Activated CD4-positive, alpha-beta T cell treated with anti-CD3 and anti-CD28 coated beads for 24 hours (primary cell): ENCODE measurements around the gene RALB.
"Not testable (repeated sequence)": the region's sequence is repeated elsewhere in the genome, so short reads cannot be mapped to it uniquely, and the experiment has no call there.

ENCODE experiments used
- DNase-seq, 2 donors: peaks; one replicate each; pipeline ENCODE4 v3.0.0-alpha.2; 2020; ENCODE audit warnings: low read depth in 2 of 2

Gene RALB

GRCh38 chr2:120315367-120316033 is 62.8 kb downstream of the RALB start:
- DNase-seq: no peak

DNA sequence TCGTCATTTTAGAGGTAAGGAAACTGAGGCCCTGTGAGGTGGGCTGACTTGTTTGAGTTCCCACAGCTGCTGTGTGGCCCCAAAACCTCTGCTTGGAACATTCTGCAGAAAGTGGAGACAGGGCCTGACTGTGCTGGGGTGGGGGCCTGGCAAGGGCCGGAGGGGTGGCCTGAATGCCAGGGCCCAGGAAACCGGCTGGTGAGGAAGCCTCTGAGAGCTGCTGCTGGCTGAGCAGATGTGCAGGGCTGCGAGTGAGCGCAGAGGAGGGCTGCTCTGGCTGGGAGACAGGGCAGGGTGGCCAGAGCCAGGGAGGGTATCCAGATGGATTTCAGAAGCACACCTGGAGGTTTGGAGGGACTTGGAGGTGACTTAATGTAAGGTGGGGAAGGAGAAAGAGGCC is 63.4 kb downstream of the RALB start:
- no peak for DNase-seq

GRCh38 chr2:120316528-120317179 is 64.0 kb downstream of the RALB start:
- DNase-seq: no peak

DNA sequence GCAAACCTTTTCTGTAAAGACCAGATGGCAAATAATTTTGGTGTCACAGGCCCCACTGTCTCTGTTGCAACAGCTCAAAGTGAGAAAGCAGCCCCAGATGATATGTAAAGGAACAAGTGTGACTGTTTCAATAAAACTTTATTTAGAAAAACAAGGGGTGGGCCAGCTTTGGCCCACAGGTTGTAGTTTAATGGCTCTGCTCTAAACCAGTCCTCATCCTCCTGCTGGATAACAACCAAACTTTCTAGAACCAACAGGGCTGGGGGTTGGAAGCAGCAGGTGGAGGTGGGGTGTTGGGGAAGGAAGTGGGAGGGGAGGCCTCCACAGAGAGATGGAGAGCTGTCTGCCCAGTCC is 64.5 kb downstream of the RALB start:
- DNase-seq: no peak

DNA sequence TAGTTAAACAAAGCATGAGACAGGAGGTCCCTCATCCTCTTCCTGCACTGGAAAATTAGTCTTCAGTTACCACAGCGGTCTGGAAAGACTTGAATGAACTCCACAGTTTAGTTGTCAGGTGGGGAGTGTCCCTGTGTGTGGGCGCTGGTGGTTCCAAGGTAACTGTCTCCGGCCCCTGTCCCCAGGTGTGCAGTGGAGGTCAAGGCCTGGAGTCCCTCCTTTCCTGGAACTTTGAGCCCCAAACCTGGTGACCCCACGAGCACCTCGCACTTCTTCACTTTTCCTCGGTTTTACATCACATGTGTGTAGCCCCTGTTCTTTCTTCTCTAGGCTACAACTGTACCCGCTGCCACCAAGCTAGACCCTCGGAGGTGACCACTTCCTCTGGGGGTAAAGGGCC is 65.3 kb downstream of the RALB start:
- DNase-seq: no peak

DNA sequence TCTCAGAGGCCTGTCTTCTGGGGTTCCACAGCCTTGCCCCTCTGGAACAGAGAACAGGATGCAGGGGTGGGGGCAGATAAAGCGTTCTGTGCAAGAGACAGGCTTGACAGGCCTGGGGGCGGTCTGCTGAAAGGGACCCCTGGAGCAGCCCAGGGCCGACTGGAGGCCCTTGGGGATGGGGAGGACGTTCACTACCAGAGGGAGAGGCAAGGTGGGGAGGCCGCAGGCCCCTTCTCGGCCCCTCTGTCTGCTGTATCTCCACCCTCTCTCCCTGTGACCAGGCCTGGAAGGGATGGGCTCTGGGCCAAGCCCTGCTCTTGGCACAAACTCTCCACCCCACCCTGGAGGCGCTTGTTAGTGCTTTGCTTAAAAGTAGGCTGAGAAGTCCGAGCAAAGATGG is 66.0 kb downstream of the RALB start:
- no peak for DNase-seq

DNA sequence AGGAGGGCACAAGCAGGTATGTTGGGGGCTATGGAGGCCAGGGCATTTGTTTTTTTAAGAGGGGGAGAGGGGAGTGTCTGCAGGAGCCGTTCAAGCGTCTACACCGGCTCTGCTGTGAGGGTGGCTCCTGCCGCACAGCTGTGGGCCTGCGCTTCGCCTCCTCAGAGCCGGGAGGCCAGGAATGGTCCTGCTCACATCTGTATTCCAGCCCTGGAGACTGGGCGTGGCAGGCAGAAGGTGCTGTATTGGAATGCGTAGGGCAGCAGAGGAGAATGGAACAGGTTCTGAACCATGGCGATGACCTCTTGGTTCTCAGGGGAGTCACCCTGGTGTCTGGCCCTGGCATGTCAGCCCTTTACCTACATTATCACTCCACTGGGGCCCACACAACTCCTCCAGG is 66.5 kb downstream of the RALB start:
- DNase-seq: no peak

- DNase-seq: no peak
Measured at GRCh38 chr2:120319686-120320317, 67.2 kb downstream of the RALB start.

DNA sequence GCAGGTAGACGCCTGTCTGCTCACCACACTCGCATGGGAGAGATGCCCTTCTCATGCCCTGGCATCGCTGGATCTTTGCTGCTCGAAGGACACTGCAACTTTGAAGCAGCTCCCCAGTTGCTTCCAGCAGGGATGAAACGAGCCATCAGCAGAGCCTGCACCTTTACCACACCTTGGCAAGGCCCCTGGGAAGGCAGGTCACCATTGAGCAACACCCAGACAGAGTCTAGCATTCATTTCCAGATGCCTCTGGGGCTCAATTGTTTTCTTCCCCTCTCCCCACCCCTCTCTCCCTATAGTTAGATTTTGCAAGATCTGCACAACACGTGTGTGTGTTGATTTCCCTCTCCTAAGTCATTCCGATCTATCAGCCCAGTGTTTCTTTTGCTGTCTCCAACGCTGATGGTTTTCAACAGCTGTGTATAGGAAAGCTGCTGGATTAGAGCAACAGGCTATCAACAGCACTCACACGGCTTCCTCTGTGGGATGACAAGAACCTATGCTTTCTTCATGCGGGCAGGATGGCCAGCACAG is 67.7 kb downstream of the RALB start:
- DNase-seq: no peak

- not testable (repeated sequence) for DNase-seq
Measured at GRCh38 chr2:120320887-120321556, 68.4 kb downstream of the RALB start.

GRCh38 chr2:120321721-120322284 is 69.2 kb downstream of the RALB start:
- no peak for DNase-seq

GRCh38 chr2:120322329-120322728 is 69.7 kb downstream of the RALB start:
- DNase-seq: no peak

DNA sequence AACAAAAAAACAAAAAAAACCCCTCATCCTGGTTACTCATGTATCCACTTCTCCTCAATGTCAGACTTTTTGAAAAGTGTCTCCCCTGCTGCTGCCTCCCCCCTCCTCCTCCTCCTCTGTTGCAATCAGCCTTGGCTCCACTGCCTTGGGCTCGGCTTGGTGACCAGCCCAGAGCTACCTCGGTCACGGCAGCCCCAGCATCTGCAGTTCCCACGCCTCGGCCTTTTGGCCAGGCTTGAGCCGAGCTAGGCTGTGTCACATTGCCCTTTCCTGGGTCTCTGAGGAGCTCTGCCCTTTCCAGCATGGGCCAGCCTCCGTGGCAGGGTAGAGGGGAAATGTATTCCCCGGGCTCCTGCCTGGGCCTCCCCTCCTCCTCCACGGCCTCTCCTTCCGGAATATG is 70.6 kb downstream of the RALB start:
- DNase-seq: no peak

- DNase-seq: no peak
Measured at GRCh38 chr2:120323807-120324399, 71.3 kb downstream of the RALB start.

DNA sequence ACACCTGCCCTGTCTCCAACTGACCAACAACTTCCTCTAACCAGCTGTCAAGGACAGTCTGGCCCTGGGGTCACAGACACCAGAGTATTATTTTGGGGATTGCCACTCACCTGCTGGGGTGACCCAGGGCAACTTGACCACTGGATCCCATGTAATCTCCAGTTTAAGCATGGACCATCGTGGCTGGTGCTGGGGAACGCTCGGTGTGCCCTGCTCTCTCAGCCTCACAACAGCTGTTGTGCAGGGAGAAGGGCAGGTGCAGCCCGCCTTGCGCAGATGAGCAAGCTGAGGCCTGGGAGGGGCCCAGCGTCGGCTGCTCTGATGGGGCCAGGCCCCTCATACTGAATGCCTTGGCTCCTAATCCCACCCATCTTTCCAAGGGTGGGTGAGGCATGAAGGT is 72.3 kb downstream of the RALB start:
- DNase-seq: no peak

GRCh38 chr2:120326066-120326465 is 73.4 kb downstream of the RALB start:
- no peak for DNase-seq

GRCh38 chr2:120330946-120331822 is 78.5 kb downstream of the RALB start:
- no peak for DNase-seq

DNA sequence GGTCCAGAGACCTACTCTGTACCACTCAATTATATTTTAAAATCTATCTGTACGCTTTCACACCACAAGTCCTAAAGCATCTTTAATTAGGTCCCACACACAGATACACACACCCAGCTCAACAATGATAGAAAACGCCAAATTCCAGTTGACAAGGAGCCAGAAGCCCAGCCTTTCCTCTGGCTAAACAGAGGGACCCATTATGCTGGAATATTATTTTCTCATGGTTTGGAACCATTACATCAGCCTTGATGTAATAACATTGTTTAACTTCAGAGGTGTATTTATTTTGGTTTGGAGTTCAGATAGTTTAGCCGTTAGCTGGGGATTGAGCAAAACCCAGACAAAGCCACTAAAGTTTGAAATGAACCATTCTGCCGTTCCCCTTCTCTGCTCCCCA is 79.3 kb downstream of the RALB start:
- DNase-seq: no peak

- no peak for DNase-seq
Measured at GRCh38 chr2:120332384-120332783, 79.7 kb downstream of the RALB start.

- no peak for DNase-seq
Measured at GRCh38 chr2:120334068-120334467, 81.4 kb downstream of the RALB start.

- no peak for DNase-seq
Measured at GRCh38 chr2:120336749-120337148, 84.1 kb downstream of the RALB start.
